K562 (cell line): ENCODE data around the gene KXD1. TPM values are rescaled to one million over a fixed set of nuclear protein-coding genes. Genes with fewer than 3 reads are reported as not detected.
A peak's percentile ranks its signal among the peaks of the same experiment; 100 is the strongest.

Experiments
- BRD9 ChIP-seq: fragments of 450-650 bp; IDR thresholded peaks from 2 replicates; pipeline ENCODE4 v1.6.1; 2018; ENCODE audit warnings: low read depth; ENCODE audit not compliant: partially characterized antibody
- DPF2 ChIP-seq: fragments of 450-650 bp; IDR thresholded peaks from 2 replicates; pipeline ENCODE4 v1.6.1; 2016
- EGR1 ChIP-seq: fragments of 450-650 bp; conservative IDR thresholded peaks from 2 replicates; pipeline ENCODE4 v1.6.1; 2017; ENCODE audit warnings: mild to moderate bottlenecking
- FOSL1 ChIP-seq: fragments of 200-800 bp; sonication (Bioruptor generic); conservative IDR thresholded peaks from 2 replicates; pipeline ENCODE4 v1.6.1; 2016; ENCODE audit warnings: missing genetic modification characterization, missing compliant biosample characterization
- FOXA3 ChIP-seq, 2 experiments: fragments of 450-650 bp in 1 of 2; sonication (generic) in 1 of 2; formaldehyde crosslinking; IDR thresholded peaks in 1 of 2; conservative IDR thresholded peaks in 1 of 2; 2 replicates each; pipeline versions ENCODE4 v1.4.0 to v1.8.0; 2020 to 2022; ENCODE audit warnings: mild to moderate bottlenecking in 2 of 2, missing genetic modification reagents in 1 of 2
- L3MBTL2 ChIP-seq: fragments of 450-650 bp; IDR thresholded peaks from 2 replicates; pipeline ENCODE4 v1.6.1; 2016; ENCODE audit warnings: mild to moderate bottlenecking, moderate library complexity
- MYC ChIP-seq, 2 experiments: fragments of 250-450 bp in 1 of 2; sonication (Bioruptor Pico) in 1 of 2; IDR thresholded peaks; 2 replicates each; pipeline versions ENCODE4 v1.5.1 to v1.6.1; 2012 to 2021; ENCODE audit warnings: low read depth in 2 of 2, borderline replicate concordance in 1 of 2, improper control_type of control experiment in 1 of 2, low read length in 1 of 2, mild to moderate bottlenecking in 1 of 2, moderate library complexity in 1 of 2
- NFATC3 ChIP-seq: fragments of 450-650 bp; IDR thresholded peaks from 2 replicates; pipeline ENCODE4 v1.6.1; 2017; ENCODE audit warnings: mild to moderate bottlenecking
- NFIC ChIP-seq: fragments of 450-650 bp; IDR thresholded peaks from 2 replicates; pipeline ENCODE4 v1.6.1; 2017; ENCODE audit warnings: mild to moderate bottlenecking, inconsistent platforms
- OTX1 ChIP-seq: fragments of 450-650 bp; formaldehyde crosslinking; IDR thresholded peaks from 2 replicates; pipeline ENCODE4 v1.4.0; 2022; ENCODE audit warnings: mild to moderate bottlenecking
- PHF20 ChIP-seq: fragments of 450-650 bp; IDR thresholded peaks from 2 replicates; pipeline ENCODE4 v1.6.1; 2018; ENCODE audit not compliant: partially characterized antibody
- PRDM10 ChIP-seq: fragments of 450-650 bp; IDR thresholded peaks from 2 replicates; pipeline ENCODE4 v1.6.1; 2018; ENCODE audit not compliant: partially characterized antibody
- SMC3 ChIP-seq: conservative IDR thresholded peaks from 2 replicates; pipeline ENCODE4 v1.6.1; 2011; ENCODE audit warnings: low read depth, low read length, improper control_type of control experiment; ENCODE audit not compliant: insufficient read depth
- TFAP4 ChIP-seq: sonication (generic); formaldehyde crosslinking; IDR thresholded peaks from 2 replicates; pipeline ENCODE4 v1.8.0; 2022; ENCODE audit warnings: missing genetic modification reagents, mild to moderate bottlenecking, moderate library complexity, borderline replicate concordance
- XRCC5 ChIP-seq: fragments of 200-400 bp; formaldehyde crosslinking; IDR thresholded peaks from 2 replicates; pipeline ENCODE4 v1.6.1; 2017; ENCODE audit warnings: low read depth, mild to moderate bottlenecking, low read length
- YY1 ChIP-seq, 3 experiments: IDR thresholded peaks; 2 replicates each; pipeline ENCODE4 v1.6.1; 2011; ENCODE audit warnings: low read length in 2 of 3, mild to moderate bottlenecking in 2 of 3, moderate library complexity in 2 of 3, borderline replicate concordance in 1 of 3, control low read depth in 1 of 3, low read depth in 1 of 3; ENCODE audit not compliant: insufficient read depth in 3 of 3, insufficient replicate concordance in 2 of 3, control insufficient read depth in 1 of 3, insufficient read length in 1 of 3; ENCODE audit errors: extremely low read depth in 1 of 3
- ZKSCAN8 ChIP-seq: fragments of 200-800 bp; sonication (Bioruptor generic); IDR thresholded peaks from 2 replicates; pipeline ENCODE4 v1.6.1; 2016; ENCODE audit warnings: missing genetic modification characterization, missing compliant biosample characterization
- ZNF384 ChIP-seq: IDR thresholded peaks from 2 replicates; pipeline ENCODE4 v1.6.1; 2012; ENCODE audit warnings: low read depth, low read length, improper control_type of control experiment
- polyA plus RNA-seq, 8 experiments: library from polyadenylated mRNA; depleted of rRNA in 4 of 8; stranded (reverse) in 5 of 8; unstranded in 3 of 8; fragments of >200 nt; fragmentation: Nextera tagmentation in 2 of 8; fragmentation: Illumina TruSeq in 1 of 8; extraction: Ambion mirVana in 2 of 8; extraction: Trizol in 1 of 8; gene quantifications; 2 replicates each; pipeline versions ENCODE4 v1.2.1 to v1.2.3, GENCODE V29; 2011 to 2014; ENCODE audit warnings: inconsistent platforms in 1 of 8, missing spikeins in 1 of 8
- total RNA-seq, 7 experiments: library from RNA; depleted of rRNA in 6 of 7; stranded (reverse); fragments of >200 nt in 6 of 7; fragmentation: Illumina TruSeq in 2 of 7; extraction: Trizol in 2 of 7; gene quantifications; 2 replicates each; pipeline versions ENCODE4 v1.2.1 to v1.2.3, GENCODE V29; 2011 to 2021; ENCODE audit warnings: low replicate concordance in 1 of 7
- TF ChIP-seq, protein P1 (sequence below): fragments of 450-650 bp; formaldehyde crosslinking; IDR thresholded peaks from 2 replicates; pipeline ENCODE4 v1.4.0; 2022; ENCODE audit warnings: missing genetic modification characterization

The KXD1 gene
- total and polyA plus RNA-seq, 9 of the 15 experiments (the other 6 are each of a cell fraction or from before 2014, with no cell fraction given), result 21.9 to 210 (median 118) TPM

- TF ChIP-seq YY1 (IDR thresholded peaks at IDR 0.05; ENCODE audit: borderline replicate concordance in 1 of 3, control insufficient read depth in 1 of 3, extremely low read depth in 1 of 3, insufficient read depth in 3 of 3, insufficient read length in 1 of 3, insufficient replicate concordance in 2 of 3, low read depth in 1 of 3, low read length in 2 of 3) (peak in 1 of 3 experiments; percentile 59), TFAP4 (CRISPR knock-in tag) (peak; percentile 91), PRDM10 (peak; percentile 18), PHF20 (peak; percentile 40), EGR1 (peak; percentile 21; the same call in 1 of the 2 replicates), OTX1 (CRISPR knock-in tag) (no peak), BRD9 (peak; percentile 46), NFIC (peak; percentile 23; the same call in 1 of the 2 replicates), FOXA3 (CRISPR knock-in tag; conservative IDR thresholded peaks at IDR 0.05 in 1 of 2, IDR thresholded peaks at IDR 0.05 in 1 of 2) (no peak), MYC (IDR thresholded peaks at IDR 0.05; ENCODE audit: low read depth, low read length) (peak; percentile 56), MYC (CRISPR knock-in tag; IDR thresholded peaks at IDR 0.05; ENCODE audit: borderline replicate concordance, low read depth) (no peak), DPF2 (peak; percentile 59), SMC3 (0 out of 2 replicates have a peak, but pooled peaks have one; percentile 28), NFATC3 (0 out of 2 replicates have a peak, but pooled peaks have one; percentile 66), L3MBTL2 (peak; percentile 67; the same call in 1 of the 2 replicates), ZKSCAN8 (CRISPR knock-in tag) (no peak), FOSL1 (tag) (peak; percentile 73), XRCC5 (peak; percentile 81; the same call in 1 of the 2 replicates), ZNF384 (peak; percentile 60; the same call in 1 of the 2 replicates)
- TF ChIP-seq, protein P1, sequence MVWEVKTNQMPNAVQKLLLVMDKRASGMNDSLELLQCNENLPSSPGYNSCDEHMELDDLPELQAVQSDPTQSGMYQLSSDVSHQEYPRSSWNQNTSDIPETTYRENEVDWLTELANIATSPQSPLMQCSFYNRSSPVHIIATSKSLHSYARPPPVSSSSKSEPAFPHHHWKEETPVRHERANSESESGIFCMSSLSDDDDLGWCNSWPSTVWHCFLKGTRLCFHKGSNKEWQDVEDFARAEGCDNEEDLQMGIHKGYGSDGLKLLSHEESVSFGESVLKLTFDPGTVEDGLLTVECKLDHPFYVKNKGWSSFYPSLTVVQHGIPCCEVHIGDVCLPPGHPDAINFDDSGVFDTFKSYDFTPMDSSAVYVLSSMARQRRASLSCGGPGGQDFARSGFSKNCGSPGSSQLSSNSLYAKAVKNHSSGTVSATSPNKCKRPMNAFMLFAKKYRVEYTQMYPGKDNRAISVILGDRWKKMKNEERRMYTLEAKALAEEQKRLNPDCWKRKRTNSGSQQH (CRISPR knock-in tag), result no peak
These were observed 37.5 kb upstream of the KXD1 start (continued) for GRCh38 chr19:18519962-18520847.
